ENCODE data around the gene BTG2.
"Not testable (repeated sequence)": the region's sequence is repeated elsewhere in the genome, so short reads cannot be mapped to it uniquely, and the experiment has no call there.

Gene BTG2

DNA sequence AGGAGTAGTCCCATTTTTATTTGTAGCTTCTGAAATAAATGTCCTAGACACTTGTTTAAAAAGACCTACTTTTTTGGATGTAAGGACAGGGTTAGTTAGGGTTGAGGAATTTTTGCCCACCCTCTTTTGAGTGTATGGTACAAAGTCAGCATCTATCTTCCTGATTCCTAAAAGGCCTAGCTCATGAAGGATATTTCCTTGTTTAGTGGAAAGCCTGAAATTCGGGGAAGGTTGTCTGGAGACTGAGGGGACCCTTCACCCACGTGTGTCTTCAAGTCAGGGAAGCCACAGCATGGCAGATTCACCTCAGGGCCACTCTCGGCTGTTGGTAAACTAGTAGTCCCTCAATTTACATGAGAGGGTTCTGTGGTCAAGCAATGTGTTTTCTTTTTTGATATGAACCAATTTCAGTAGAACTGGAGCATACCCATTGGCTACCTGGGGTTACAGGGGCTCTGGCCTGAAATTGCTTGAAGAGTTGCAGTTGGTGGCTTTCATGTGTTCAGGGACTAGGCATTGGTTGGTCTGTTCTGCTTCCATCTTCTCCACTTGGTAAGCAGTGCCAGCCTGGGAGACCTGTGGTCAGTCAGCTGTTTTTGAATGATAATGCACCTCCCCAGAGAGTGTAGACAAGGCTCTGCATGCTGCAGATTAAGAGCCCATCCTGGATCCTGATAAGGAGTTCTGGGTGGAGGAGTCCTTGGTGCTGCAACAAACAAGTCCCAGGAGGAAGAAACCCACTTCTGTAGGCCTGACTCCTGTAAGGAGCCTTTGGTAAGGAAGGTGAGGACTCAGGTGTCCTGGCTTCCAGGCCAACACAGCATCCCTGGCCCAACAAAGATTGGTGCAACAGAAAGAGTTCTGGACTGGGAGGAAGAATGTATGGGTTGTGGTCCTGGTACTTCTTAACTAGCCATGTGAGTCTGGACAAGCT, 6.3 kb downstream of the BTG2 start:
- H3K9me3 ChIP-seq (ENCODE audit: control insufficient read depth, insufficient read depth, low read length): no peaks in the 10 kb centered on the region
- H3K4me3 ChIP-seq (ENCODE audit: low read depth, low read length): no peak overlapping the region
- no peak overlapping the region for H3K9ac ChIP-seq (ENCODE audit: low read depth, low read length)
- no peaks in the 10 kb centered on the region for H3K36me3 ChIP-seq (ENCODE audit: control insufficient read depth, insufficient read depth, low read length)
- peaks cover 75% of the 10 kb centered on the region for H3K27me3 ChIP-seq (ENCODE audit: control insufficient read depth, insufficient read depth, low read length)
- H3K4me1 ChIP-seq (ENCODE audit: control insufficient read depth, insufficient read depth, low read length): peaks cover 19% of the 10 kb centered on the region

- not testable (repeated sequence) for H3K9ac ChIP-seq (ENCODE audit: low read depth, low read length); H3K4me1 ChIP-seq (ENCODE audit: control insufficient read depth, insufficient read depth, low read length); H3K36me3 ChIP-seq (ENCODE audit: control insufficient read depth, insufficient read depth, low read length); H3K9me3 ChIP-seq (ENCODE audit: control insufficient read depth, insufficient read depth, low read length); H3K4me3 ChIP-seq (ENCODE audit: low read depth, low read length)
- peaks cover 78% of the 10 kb centered on the region for H3K27me3 ChIP-seq (ENCODE audit: control insufficient read depth, insufficient read depth, low read length)
Measured at GRCh38 chr1:203314025-203314759, 8.9 kb downstream of the BTG2 start.

- Histone ChIP-seq H3K4me3 (ENCODE audit: low read depth, low read length) (no peak overlapping the region), H3K36me3 (ENCODE audit: control insufficient read depth, insufficient read depth, low read length) (no peaks in the 10 kb centered on the region), H3K4me1 (ENCODE audit: control insufficient read depth, insufficient read depth, low read length) (peaks cover 6% of the 10 kb centered on the region), H3K9me3 (ENCODE audit: control insufficient read depth, insufficient read depth, low read length) (no peaks in the 10 kb centered on the region), H3K9ac (ENCODE audit: low read depth, low read length) (no peak overlapping the region), H3K27me3 (ENCODE audit: control insufficient read depth, insufficient read depth, low read length) (peaks cover 78% of the 10 kb centered on the region)
Measured at GRCh38 chr1:203316626-203317093, 11.3 kb downstream of the BTG2 start.

DNA sequence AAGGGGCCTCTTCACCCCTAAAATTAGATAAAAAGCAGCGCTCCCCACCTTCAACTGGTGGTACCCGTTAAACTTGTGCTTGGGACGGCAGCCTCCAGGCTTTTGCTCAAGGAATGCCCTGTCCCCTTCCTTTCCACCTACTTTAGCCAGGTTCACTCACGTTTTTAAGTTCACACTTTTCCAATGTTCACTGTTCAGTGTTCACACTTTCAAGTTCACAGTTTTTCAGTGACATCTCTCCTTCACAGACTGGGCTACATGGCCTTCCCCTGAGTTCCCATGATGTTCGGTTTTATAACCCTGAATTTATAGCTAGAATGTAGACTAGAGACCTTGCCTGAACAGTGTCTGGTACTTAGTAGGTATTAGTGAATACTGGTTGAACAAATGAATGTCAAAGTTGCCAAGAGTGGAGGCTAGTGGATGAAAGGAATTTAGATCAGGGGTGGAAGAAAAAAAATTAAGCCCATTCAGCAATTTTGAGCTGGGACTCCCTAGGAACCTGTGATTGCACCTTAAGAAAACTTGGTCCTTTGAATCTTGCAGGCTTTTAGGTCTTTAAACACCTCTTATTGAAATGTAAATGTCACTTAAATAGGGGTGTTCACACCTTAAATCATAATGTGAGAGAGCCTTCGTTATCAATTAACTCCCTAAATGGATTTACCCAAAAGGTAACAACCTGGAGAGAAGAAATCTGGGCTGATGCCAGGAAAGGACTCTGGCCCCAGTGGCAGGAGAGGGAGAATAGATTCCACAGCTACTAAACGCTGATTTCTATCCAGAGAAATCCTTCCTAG, 12.3 kb downstream of the BTG2 start:
- peaks cover 77% of the 10 kb centered on the region for H3K27me3 ChIP-seq (ENCODE audit: control insufficient read depth, insufficient read depth, low read length)
- no peak overlapping the region for H3K4me3 ChIP-seq (ENCODE audit: low read depth, low read length)
- no peaks in the 10 kb centered on the region for H3K36me3 ChIP-seq (ENCODE audit: control insufficient read depth, insufficient read depth, low read length)
- H3K4me1 ChIP-seq (ENCODE audit: control insufficient read depth, insufficient read depth, low read length): peaks cover 6% of the 10 kb centered on the region
- no peak overlapping the region for H3K9ac ChIP-seq (ENCODE audit: low read depth, low read length)
- no peaks in the 10 kb centered on the region for H3K9me3 ChIP-seq (ENCODE audit: control insufficient read depth, insufficient read depth, low read length)

DNA sequence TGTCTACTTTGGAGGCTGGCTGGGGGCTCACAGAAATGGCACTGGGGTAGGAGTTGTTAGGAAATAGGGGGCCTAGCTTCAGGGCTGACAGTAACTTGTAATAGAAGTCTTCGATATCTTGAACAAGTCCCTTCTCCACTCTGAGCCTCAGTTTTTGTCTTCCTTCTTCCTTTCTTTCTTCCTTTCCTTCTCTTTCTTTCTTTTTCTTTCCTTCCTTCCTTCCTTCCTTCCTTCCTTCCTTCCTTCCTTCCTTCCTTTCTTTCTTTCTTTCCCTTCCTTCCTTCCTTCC, 12.9 kb downstream of the BTG2 start:
- no peak overlapping the region for H3K4me3 ChIP-seq (ENCODE audit: low read depth, low read length)
- H3K4me1 ChIP-seq (ENCODE audit: control insufficient read depth, insufficient read depth, low read length): peaks cover 6% of the 10 kb centered on the region
- H3K9me3 ChIP-seq (ENCODE audit: control insufficient read depth, insufficient read depth, low read length): no peaks in the 10 kb centered on the region
- no peaks in the 10 kb centered on the region for H3K36me3 ChIP-seq (ENCODE audit: control insufficient read depth, insufficient read depth, low read length)
- H3K27me3 ChIP-seq (ENCODE audit: control insufficient read depth, insufficient read depth, low read length): peaks cover 79% of the 10 kb centered on the region
- no peak overlapping the region for H3K9ac ChIP-seq (ENCODE audit: low read depth, low read length)

DNA sequence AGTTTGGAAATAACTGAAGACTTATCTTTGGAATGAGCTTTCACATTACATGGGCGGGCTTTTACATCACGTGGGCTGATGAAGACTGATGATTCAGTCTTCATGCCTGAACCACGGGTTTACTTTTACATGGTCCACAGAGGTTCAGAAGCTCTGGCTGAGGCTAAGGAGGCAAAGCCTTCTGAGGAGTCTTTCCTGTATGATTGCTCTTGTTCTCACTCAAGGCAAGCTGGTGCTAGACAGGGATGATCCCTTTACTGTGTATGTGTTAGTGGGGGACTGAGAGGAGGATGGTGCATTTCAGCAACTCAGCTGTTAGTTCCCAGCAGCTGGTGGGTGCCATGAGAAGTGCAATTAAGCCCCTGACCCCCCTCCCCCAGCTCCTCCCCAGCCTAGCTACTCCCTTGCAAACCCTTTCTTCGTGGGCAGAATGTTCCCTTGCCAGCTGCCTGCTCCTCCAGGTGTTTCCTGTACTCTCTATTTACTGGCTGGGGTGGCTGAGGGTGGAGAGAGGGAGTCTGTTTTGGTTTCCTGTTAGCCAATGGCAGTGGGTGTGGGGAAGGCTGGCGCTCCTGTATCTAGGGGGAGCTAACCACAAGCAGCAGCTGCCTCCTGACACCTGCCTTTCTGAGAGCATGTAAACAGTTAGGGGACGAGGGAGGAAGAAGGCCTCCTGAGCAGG, 15.4 kb downstream of the BTG2 start:
- H3K9ac ChIP-seq (ENCODE audit: low read depth, low read length): no peak overlapping the region
- peaks cover 93% of the 10 kb centered on the region for H3K27me3 ChIP-seq (ENCODE audit: control insufficient read depth, insufficient read depth, low read length)

GRCh38 chr1:203321273-203322052, 16.1 kb downstream of the BTG2 start:
- Histone ChIP-seq H3K4me1 (ENCODE audit: control insufficient read depth, insufficient read depth, low read length) (peaks cover 25% of the 10 kb centered on the region), H3K27me3 (ENCODE audit: control insufficient read depth, insufficient read depth, low read length) (peaks cover 94% of the 10 kb centered on the region), H3K9me3 (ENCODE audit: control insufficient read depth, insufficient read depth, low read length) (no peaks in the 10 kb centered on the region), H3K9ac (ENCODE audit: low read depth, low read length) (no peak overlapping the region), H3K36me3 (ENCODE audit: control insufficient read depth, insufficient read depth, low read length) (no peaks in the 10 kb centered on the region), H3K4me3 (ENCODE audit: low read depth, low read length) (no peak overlapping the region)

More for the DNA sequence above, 15.4 kb downstream of the BTG2 start:
- Histone ChIP-seq H3K4me1 (ENCODE audit: control insufficient read depth, insufficient read depth, low read length) (peaks cover 20% of the 10 kb centered on the region), H3K4me3 (ENCODE audit: low read depth, low read length) (no peak overlapping the region), H3K9me3 (ENCODE audit: control insufficient read depth, insufficient read depth, low read length) (no peaks in the 10 kb centered on the region), H3K36me3 (ENCODE audit: control insufficient read depth, insufficient read depth, low read length) (no peaks in the 10 kb centered on the region)

- peaks cover 30% of the 10 kb centered on the region for H3K4me1 ChIP-seq (ENCODE audit: control insufficient read depth, insufficient read depth, low read length)
- H3K9me3 ChIP-seq (ENCODE audit: control insufficient read depth, insufficient read depth, low read length): no peaks in the 10 kb centered on the region
- H3K27me3 ChIP-seq (ENCODE audit: control insufficient read depth, insufficient read depth, low read length): peaks cover 89% of the 10 kb centered on the region
- no peak overlapping the region for H3K9ac ChIP-seq (ENCODE audit: low read depth, low read length)
- no peak overlapping the region for H3K4me3 ChIP-seq (ENCODE audit: low read depth, low read length)
- no peaks in the 10 kb centered on the region for H3K36me3 ChIP-seq (ENCODE audit: control insufficient read depth, insufficient read depth, low read length)
Measured at GRCh38 chr1:203322500-203323179, 17.3 kb downstream of the BTG2 start.

DNA sequence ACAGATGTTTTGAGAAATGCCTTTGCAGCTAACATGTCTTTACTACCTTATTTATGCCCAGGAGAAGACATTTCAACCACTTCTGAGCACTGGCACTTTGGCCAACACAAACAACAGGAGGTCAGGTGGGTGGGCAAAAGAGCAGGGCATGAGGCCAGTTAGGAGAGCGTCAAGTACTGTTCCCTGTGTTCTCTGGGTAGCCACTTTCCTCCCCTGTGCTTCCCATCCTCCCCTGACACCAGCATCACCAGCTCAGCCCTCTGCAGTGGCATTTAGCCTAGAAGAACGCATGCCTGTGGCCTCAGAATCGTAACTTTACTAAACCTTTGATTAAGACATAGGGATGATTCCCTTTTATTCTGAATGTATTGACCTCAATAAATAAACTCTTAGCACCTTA, 18.3 kb downstream of the BTG2 start:
- H3K9ac ChIP-seq (ENCODE audit: low read depth, low read length): no peak overlapping the region

More for the DNA sequence above, 18.3 kb downstream of the BTG2 start:
- H3K36me3 ChIP-seq (ENCODE audit: control insufficient read depth, insufficient read depth, low read length): no peaks in the 10 kb centered on the region
- peaks cover 86% of the 10 kb centered on the region for H3K27me3 ChIP-seq (ENCODE audit: control insufficient read depth, insufficient read depth, low read length)
- peaks cover 37% of the 10 kb centered on the region for H3K4me1 ChIP-seq (ENCODE audit: control insufficient read depth, insufficient read depth, low read length)
- H3K9me3 ChIP-seq (ENCODE audit: control insufficient read depth, insufficient read depth, low read length): no peaks in the 10 kb centered on the region
- no peak overlapping the region for H3K4me3 ChIP-seq (ENCODE audit: low read depth, low read length)
